Kidney epithelial cell (primary cell): ENCODE results near the gene SLC36A4. TPM values are rescaled to one million over a fixed set of nuclear protein-coding genes. Genes with fewer than 3 reads are reported as not detected.
"Not testable (repeated sequence)": the region's sequence is repeated elsewhere in the genome, so short reads cannot be mapped to it uniquely, and the experiment has no call there.

ENCODE experiments used
- DNase-seq: peaks from one replicate; pipeline ENCODE4 v3.0.0-alpha.2; 2010; ENCODE audit warnings: low read depth
- H3K27me3 ChIP-seq: 2 replicates; pipeline ENCODE4 v1.6.0; 2011; ENCODE audit warnings: low read length; ENCODE audit not compliant: control insufficient read depth, insufficient read depth
- H3K36me3 ChIP-seq: 2 replicates; pipeline ENCODE4 v1.5.1; 2011; ENCODE audit warnings: low read length; ENCODE audit not compliant: control insufficient read depth, insufficient read depth
- H3K4me3 ChIP-seq: 2 replicates; pipeline ENCODE4 v1.5.1; 2011; ENCODE audit warnings: low read depth, mild to moderate bottlenecking, control low read depth, low read length
- total RNA-seq: library from RNA; depleted of rRNA; stranded (reverse); fragments of >200 nt; gene quantifications from 2 replicates; pipeline ENCODE4 v1.2.3, GENCODE V29; 2015
- TF ChIP-seq, protein P1 (sequence below): IDR thresholded peaks from 2 replicates; pipeline ENCODE4 v1.5.1; 2011; ENCODE audit warnings: mild to moderate bottlenecking, moderate library complexity, low read length, control low read depth, inconsistent platforms; ENCODE audit not compliant: insufficient read depth, poor library complexity, severe bottlenecking

SLC36A4 gene
- total RNA-seq, 1 donor from 2014 or later = 9.9 TPM

DNA sequence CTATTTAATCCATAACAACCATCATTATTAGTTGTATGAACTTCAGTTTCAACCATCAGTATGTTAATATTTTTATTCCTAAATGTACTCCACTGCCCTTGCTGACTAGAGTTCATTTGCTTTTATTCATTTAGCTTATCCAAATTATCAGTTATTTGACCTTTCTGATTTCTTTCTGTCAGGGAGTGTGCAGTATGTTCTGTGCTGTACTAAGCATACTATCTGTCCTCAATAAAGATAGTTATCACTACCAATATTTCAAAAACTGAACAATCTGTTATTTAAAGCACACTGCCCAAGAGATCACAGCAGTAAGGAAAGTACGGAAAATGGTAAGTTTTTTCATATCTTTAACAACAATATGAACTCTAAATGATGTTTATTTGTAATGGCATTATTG is 8.3 kb downstream of the SLC36A4 start:
- TF ChIP-seq, protein P1, sequence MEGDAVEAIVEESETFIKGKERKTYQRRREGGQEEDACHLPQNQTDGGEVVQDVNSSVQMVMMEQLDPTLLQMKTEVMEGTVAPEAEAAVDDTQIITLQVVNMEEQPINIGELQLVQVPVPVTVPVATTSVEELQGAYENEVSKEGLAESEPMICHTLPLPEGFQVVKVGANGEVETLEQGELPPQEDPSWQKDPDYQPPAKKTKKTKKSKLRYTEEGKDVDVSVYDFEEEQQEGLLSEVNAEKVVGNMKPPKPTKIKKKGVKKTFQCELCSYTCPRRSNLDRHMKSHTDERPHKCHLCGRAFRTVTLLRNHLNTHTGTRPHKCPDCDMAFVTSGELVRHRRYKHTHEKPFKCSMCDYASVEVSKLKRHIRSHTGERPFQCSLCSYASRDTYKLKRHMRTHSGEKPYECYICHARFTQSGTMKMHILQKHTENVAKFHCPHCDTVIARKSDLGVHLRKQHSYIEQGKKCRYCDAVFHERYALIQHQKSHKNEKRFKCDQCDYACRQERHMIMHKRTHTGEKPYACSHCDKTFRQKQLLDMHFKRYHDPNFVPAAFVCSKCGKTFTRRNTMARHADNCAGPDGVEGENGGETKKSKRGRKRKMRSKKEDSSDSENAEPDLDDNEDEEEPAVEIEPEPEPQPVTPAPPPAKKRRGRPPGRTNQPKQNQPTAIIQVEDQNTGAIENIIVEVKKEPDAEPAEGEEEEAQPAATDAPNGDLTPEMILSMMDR = no peak
- Histone ChIP-seq H3K36me3 (no peaks in the 10 kb centered on the region), H3K27me3 (no peaks in the 10 kb centered on the region), H3K4me3 (no peak overlapping the region)
- DNase-seq = no peak

DNA sequence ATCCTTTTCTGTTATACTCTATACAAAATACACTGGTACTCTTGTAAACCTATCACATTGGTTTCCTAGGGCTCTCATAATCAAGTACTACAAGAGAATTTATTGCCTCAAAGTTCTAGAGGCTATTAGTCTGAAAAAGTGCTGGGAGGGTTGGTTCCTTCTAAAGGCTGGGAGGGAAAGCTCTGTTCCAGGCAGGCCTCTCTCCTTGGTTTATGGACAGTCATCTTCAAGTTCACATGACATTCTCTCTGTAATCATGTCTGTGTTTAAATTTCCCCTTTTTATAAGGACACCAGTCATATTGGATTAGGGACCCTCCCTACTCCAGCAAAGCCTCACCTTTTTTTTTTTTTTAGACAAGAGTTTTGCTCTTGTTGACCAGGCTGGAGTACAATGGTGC is 9.1 kb downstream of the SLC36A4 start:
- no peaks in the 10 kb centered on the region for H3K36me3 ChIP-seq
- no peak for DNase-seq
- no peaks in the 10 kb centered on the region for H3K27me3 ChIP-seq
- TF ChIP-seq, protein P1 = no peak
- no peak overlapping the region for H3K4me3 ChIP-seq

DNA sequence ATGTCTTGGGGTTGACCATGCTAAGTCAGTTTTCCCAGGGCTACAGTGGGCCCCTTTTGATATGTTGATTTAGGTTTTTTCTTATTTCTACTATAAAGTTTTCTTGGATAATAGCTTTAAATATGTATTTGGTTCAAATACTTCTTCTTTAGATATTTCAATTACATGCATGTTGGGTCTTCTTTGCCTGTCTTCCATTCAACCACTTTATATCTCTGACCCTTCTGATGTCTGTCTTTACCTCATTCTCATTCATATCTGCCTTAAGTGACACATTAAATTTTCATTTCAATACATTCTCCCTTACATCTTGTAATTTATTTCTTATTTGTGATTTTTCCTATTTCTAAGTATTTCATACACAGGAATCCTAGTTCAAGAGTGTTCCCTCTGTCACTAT is 10.5 kb downstream of the SLC36A4 start:
- H3K36me3 ChIP-seq = no peaks in the 10 kb centered on the region
- H3K4me3 ChIP-seq = no peak overlapping the region
- TF ChIP-seq, protein P1 = no peak
- DNase-seq = no peak
- no peaks in the 10 kb centered on the region for H3K27me3 ChIP-seq

DNA sequence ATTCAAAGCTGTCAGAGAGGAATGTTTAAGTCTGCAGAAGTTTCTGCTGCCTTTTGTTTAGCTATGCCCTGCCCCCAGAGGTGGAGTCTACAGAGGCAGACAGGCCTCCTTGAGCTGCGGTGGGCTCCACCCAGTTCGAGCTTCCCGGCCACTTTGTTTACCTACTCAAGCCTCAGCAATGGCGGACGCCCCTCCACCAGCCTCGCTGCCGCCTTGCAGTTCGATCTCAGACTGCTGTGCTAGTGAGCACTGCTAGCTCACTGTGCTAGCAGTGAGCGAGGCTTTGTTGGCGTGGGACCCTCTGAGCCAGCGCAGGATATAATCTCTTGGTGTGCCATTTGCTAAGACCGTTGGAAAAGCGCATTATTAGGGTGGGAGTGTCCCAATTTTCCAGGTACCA is 19.9 kb downstream of the SLC36A4 start:
- DNase-seq, H3K36me3 ChIP-seq, H3K4me3 ChIP-seq, H3K27me3 ChIP-seq: not testable (repeated sequence)

DNA sequence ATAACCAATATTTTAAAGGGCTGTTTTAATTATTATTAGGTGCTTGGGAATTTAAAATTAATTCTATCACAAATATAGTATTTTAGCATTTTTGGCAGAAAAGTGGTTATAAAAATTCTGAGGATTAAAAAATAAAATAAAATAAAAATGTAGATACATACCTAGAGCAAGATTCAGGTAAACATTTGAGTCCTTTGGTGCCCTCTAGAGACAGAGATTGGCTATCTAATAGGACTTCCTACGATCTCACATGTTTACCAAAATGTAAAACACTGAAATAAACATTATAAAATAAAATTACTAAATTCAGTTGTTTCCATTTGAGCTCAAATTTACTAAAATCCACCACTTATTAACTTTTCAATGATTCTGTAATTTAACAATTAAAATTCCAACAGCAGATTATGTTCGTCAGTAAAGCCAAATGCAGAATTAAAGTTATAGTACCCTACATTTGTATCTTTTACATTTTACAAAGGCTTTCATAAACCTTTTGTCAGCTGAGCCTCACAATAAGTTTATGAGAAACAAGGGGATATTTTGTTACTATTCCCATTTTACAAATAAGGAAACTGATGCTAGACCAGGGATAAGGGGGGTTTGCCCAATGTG is 27.7 kb downstream of the SLC36A4 start:
- no peak for DNase-seq
- H3K27me3 ChIP-seq = no peaks in the 10 kb centered on the region
- TF ChIP-seq, protein P1 = peak; percentile 49
- no peaks in the 10 kb centered on the region for H3K36me3 ChIP-seq
- no peak overlapping the region for H3K4me3 ChIP-seq

DNA sequence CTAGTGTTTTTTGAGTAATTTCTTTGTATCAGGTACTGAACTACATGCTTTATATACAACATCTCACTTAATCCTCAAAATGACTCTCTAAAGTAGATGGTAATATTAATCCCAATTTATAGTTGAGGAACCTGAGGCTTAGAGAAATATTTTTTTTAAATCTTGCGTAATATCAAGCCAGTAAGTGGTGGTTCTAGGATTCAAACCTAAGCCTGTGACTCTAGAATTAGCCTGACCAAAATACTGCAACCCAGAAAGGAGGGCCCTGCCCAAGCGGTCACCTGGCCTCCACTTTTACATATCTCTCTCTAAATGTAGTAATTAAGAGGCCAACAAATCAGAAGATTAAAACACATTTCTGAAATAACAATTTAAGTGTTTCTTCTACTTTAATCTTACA is 28.6 kb downstream of the SLC36A4 start:
- no peak for DNase-seq
- no peaks in the 10 kb centered on the region for H3K27me3 ChIP-seq
- no peaks in the 10 kb centered on the region for H3K36me3 ChIP-seq
- TF ChIP-seq, protein P1 = no peak
- H3K4me3 ChIP-seq = no peak overlapping the region
